Right renal cortex interstitium (tissue), 3 donors: Measurements from ENCODE around the gene SUSD3. TPM values are rescaled to one million over a fixed set of nuclear protein-coding genes. Genes with fewer than 3 reads are reported as not detected.
"Not testable (repeated sequence)": the region's sequence is repeated elsewhere in the genome, so short reads cannot be mapped to it uniquely, and the experiment has no call there.

Experiments used
- DNase-seq, 3 donors: peaks; one replicate each; pipeline ENCODE4 v3.0.0-alpha.2; 2013; ENCODE audit warnings: low read depth in 3 of 3, low spot score in 2 of 3
- polyA plus RNA-seq, 3 donors: library from polyadenylated mRNA; unstranded; fragments of 120-200 nt; gene quantifications; one replicate each; pipeline ENCODE4 v1.2.1, GENCODE V29; 2013; ENCODE audit not compliant: insufficient read length in 3 of 3

Gene SUSD3
- 1 to 10 TPM; 6.1 to 7.8 (median 7.6) TPM for polyA plus RNA-seq

DNA sequence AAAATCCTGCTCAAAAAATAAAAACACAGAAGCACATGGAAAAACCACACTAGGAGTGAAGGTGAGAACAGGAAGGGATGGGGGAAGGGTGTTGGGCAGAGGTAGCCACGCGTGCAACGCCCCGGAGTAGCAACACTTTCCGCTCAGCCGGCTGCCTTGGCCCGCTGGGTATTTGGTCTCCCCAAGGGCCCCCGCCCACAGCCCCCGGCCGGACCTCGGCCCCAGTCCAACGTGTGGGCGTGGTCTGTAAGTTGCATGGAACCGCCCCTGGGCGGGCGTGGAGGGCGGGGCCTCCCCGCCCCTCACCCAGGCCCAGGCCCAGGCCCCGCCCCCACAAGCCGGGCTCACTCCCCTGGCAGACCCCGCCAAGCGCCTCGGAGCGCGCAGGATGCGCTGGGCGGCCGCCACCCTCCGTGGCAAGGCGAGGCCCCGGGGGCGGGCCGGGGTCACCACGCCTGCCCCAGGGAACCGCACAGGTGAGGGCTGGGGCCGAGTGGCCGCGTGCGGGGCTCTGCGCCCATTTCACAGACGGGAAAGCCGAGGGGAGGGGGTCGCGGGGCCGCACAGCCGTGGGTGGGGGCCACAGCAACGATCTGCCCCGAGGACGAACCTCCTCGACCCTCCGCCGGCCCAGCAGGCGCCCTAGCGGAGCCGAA, at the start of gene SUSD3:
SUSD3 (plus strand) TSS at position 347 of the 656 bp plus-strand sequence; CDS start at position 389, 42 bp downstream.
- peak in 2 of 3 donors; percentile 56 to 71 for DNase-seq

DNA sequence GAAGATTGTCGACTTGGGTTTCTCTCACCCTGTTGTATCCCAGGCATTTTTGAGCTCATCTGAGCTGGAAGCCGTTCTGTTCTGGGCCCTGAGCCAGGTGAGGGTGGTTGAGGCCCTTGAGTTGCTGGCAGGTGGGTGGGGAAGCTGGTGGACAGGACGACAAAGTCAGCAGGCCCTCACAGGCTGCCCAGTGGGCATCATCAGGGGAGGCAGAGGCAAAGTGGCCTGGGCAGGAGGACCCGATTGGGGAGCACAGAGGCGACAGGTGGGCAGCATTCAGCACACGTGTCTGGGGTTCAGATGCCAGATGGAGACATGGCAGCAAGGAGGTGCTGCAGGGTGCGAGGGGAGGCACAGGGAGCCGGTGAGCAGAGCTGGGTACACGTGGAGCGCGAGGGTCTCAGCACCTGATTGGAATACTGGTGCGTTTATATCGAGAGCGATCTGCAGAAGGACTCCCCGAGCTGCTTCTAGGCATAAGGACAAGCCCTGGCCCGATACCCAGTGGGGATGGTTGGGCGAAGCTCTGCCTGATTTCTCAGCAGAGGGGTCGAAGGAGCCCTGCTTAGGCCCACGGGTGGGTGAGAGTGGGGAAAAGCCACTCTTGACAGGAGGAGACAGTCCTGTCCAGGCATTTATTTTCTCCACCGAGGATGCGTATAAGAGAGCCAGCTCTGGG, 49.0 kb upstream of the SUSD3 start:
- no peak for DNase-seq

DNA sequence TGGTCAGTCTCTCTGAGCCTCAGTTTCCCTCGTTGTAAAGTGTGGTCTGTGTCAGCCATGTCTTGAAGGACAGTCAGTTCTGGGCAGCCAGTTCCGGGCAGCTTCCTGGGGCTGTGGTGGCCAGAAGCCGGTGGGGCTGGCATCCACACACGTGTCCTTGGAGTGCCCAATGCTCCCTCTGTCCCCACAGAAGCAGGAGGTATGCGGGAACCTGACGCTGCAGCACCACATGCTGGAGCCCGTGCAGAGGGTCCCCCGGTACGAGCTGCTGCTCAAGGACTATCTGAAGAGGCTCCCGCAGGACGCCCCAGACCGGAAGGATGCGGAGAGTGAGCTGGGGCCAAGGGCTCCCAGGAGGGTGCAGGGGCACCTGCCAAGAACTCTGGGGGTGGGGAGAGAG, 48.4 kb upstream of the SUSD3 start:
- no peak for DNase-seq

DNA sequence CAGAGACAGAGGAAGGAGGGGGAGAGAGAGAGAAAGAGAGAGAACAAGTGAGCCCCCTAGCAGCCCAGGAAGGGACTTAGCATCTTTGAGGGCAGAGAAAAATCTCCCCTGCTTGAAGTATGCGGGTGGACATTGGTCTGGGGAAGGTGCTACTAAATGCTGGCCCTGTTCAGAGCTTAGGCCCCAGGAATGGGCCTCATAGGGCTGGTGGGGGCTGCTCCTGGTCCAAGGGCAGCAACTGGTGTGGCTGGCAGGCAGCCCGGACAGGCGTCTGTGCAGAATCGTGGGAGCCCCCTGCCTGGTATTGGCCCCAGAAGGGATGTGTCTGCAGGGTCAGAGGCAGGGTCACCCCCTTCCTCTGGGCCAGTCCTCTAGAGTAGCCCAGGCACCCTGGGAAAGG, 47.8 kb upstream of the SUSD3 start:
- DNase-seq, result no peak

DNA sequence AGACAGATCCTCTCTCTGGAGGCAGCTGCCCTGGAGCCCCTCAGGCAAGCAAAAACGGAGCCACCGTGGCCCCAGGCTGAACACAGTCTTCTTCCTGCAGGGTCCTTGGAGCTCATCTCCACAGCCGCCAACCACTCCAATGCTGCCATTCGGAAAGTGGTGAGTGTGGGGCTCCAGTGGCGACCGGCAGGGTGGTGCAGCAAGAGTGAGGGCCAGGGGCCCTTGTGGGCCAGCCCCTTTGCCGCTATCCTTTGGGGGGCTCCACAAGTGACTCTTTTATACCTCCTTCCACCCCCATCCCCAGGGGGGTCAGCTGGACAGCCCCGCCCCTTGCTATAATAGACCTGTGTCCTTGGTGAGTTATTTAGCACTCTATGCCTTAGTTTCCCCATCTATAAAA, 47.4 kb upstream of the SUSD3 start:
- no peak for DNase-seq

DNA sequence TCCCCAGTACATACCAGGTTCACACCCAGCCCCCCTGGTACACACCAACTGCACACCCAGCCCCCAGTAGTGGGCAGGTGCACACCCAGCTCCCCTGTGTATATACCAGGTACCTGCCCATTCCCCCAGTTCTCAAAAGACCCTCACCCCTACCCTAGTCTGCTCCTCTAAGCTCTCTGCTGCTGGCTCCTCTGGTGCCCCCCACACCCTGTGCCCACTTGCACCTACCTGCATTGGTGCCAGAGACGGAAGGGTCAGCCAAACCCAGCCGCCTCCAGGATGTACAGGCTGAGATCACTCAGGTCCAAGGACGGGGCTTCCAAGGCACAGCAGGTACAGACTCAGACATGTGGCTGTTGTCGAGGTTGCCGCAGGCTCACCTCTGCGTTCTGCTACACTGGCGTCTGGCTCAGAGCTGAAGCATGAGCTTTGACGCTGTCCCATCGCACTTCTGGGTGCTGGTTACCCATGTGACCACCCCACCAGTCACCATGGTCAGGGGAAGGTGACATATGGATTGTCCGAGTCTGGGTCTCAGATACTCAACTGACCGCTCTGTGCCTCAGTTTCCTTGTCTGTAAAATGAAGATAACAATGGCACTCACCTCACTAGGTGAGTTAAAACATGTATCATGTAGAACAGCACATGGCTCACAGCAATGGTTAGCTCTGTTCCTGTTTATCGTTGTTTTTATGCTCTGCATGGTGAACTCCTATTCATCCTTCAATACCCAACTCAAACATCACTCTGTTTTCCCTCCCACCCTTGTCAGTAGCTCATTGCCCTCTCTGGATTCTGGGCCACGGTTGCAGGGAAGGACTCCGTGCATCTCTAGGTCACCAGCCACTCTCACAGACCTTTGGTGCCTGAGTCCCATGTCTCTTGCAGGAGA, 45.3 kb upstream of the SUSD3 start:
- no peak for DNase-seq

DNA sequence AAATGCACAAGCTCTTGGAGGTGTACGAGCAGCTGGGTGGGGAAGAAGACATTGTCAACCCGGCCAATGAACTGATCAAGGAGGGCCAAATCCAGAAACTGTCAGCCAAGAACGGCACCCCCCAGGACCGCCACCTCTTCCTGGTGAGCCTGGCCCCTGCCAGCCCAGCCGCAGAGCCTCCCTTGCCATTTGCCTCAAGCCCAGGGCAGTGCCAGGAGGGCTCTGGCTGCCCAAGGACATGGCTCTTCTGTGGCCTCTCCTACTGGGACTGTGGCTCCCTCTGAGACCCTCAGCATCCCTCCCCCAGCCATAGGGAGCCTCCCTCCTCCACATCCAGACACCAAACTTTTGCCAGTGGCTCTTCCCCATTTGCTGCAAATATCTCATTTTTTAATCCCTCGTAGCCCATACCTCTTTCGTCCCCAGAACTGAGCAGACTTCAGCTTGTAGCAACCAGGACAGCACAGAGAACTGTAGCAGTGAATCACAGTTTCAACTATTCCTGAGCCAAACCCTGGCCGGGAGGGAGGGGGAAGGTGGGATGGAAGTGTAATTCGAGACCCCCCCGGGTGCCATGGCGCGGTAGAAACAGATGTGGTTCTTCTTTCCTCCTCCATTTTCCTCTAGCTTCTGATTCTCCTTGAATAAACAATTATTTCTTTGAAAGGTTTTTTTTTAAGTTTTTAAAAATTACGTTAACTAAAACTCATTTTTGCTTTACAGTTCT, 44.5 kb upstream of the SUSD3 start:
- DNase-seq, result no peak

DNA sequence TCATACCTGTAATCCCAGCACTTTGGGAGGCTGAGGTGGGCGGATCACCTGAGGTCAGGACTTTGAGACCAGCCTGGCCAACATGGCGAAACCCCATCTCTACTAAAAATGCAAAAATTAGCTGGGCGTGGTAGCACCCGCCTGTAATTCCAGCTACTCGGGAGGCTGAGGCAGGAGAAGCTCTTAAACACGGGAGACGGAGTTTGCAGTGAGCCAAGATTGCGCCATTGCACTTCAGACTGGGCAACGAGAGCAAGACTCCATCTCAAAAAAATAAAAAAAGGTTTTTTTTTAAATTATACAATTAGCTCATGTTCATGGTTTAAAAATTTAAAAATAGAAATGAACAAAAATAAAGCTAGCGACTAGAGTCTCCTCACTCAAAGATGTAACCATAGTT, 43.3 kb upstream of the SUSD3 start:
- not testable (repeated sequence) for DNase-seq

DNA sequence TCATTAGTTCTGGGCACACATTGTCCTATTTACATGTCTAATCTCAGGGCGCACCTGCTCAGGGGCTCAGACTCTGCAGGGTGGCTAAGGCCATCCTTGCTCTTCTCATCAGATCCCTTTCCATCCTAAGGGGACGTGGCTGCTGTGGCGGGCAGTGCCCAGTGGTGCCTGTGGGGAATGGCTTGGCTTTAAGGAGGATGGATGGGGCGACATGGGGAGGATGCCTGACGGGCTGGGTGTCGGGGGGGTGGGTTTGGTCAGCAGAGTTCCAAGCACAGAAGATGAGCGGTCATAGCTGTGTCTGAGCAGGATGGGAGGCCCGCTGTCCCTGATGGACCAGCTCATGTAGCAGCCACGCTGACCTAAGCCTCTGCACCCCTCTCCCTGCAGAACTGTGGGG, 40.9 kb upstream of the SUSD3 start:
- DNase-seq, result no peak

DNA sequence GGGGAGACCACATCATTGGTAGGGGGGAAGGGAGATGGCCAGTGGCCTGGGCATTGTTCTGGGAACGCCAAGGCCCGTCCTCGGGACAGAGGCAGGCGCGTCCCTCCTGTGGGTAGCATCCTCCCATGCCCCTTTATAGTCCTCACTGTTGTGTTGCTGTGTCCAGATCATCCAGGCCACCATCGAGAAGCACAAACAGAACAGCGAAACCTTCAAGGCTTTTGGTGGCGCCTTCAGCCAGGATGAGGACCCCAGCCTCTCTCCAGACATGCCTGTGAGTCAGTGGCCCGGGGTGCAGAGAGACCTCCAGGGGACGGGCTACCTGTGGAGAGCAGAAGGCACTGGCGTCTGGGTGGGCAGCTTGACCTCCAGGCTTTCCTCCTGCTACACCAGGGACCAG, 38.4 kb upstream of the SUSD3 start:
- DNase-seq, result no peak

DNA sequence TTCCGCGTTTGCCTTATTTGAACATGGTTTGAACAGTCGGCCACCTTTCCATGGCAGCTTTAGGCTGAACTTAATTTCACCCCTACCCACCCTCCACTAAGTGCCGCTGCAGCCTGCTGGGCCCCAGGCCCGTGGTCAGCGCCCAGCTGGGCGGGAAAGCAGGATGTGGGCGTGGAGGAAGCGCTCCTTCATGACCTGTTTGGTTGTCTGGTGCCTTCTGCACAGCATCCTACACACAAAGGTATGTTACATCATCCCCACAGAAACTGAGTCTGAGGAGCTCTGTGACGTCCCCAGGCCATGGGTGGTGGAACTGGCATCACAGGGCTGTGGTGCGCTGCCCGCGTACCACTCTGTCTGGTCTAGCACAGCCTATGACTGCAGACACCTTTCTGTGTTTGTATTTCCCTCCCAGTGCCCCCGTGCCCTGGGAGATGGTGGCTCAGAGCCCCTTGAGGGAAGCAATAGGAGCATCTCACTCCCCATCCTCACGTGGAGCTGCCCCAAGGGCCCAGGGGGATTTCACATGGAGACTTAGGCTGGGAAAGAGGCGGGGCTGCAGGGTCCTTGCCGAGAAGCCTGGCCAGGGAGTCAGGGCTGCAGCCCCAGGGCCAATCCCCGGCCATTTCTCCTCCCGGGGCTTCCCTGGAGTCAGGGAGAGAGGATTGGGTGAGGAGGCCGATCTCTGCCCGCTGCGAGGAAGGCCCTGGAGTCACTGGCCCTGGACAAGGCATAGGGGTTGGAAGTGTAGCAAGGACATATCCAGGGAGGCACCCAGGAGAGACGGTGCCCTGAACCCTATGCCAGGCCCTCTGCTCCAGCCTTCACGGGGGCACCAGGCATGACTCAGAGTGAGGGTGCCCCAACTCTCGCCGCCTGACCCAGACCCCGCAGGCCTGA, 37.5 kb upstream of the SUSD3 start:
- DNase-seq, result no peak

DNA sequence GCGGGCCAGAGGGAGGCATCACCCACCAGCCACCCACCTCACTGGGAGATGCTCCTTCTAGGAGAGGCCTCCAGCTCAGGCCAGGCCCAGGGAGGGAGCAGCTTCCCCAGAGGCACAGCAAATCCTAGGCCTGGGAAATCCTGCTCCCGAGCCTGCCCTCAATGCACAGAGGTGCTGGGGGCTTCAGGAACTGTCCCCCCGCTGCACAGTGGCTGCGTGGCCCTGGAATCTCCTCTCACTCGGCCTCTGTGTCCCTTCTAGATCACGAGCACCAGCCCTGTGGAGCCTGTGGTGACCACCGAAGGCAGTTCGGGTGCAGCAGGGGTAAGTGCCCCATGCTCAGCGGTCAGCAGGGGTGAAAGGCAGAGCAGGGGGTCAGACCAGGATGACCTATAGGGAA, 36.4 kb upstream of the SUSD3 start:
- DNase-seq, result no peak

DNA sequence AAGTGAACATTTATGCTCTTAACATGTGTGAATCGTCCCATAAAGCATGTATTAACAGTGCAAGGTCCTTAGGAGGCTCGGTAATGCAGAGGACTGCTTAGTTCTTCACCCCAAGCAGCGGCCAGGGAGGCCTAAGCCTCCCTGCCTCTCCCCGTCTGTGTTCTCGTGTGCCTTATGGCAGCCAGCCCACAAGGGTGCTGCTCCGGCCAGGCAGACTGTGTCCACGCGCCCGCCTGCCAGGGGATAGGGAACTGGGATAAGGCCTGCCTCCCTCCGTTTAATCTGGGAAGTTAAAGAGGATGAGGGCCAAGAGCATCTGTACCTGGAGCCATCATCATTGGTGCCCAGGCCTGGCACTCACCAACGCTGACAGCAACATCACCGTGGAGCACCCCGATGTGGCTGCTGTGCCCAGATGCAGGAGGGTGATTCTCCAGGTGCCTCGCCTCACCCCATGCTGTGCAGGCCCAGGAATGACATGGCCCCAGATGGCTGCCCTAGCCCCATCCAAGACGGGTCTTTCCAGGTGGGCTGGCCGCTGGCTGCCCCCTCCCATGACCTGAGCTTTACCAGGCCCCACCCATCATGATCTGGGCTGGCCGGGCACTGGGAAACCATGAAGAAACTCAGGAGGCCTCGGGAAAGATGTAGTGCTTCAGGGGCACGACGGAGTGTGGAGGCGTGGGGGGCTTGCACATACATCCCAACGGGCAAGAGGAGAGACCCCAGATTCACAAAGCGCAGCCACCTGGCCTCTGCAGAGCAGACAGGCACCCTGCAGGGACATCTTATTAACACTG, 35.6 kb upstream of the SUSD3 start:
- DNase-seq, result no peak

DNA sequence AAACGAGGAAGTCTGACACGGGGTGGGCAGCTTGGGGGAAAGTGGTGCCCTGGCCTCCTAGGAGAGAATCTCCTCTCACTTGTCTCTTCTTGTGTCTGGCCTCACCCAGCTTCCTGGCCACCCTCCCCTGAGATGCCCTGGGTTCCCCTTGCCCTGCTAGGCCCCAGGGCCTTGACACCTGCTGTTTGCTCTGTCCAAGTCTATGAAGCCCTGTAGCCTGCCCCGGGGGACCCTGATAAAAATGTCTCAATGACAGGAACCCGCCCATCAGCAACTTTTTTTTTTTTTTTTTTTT, 35.0 kb upstream of the SUSD3 start:
- DNase-seq, result no peak

DNA sequence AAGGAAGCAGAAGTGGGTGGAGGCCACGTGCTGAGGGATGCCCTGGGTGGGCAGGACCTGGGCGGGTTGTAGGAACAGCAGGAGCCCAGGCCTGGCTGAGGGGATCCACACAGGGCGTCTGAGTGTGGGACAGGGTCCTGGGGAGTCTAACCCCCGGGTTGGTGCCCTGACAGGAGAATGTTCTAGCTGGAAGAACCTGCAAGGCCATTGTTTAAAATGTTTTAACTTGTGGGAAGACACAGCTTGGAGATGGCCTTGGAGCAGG, 33.9 kb upstream of the SUSD3 start:
- DNase-seq, result no peak

DNA sequence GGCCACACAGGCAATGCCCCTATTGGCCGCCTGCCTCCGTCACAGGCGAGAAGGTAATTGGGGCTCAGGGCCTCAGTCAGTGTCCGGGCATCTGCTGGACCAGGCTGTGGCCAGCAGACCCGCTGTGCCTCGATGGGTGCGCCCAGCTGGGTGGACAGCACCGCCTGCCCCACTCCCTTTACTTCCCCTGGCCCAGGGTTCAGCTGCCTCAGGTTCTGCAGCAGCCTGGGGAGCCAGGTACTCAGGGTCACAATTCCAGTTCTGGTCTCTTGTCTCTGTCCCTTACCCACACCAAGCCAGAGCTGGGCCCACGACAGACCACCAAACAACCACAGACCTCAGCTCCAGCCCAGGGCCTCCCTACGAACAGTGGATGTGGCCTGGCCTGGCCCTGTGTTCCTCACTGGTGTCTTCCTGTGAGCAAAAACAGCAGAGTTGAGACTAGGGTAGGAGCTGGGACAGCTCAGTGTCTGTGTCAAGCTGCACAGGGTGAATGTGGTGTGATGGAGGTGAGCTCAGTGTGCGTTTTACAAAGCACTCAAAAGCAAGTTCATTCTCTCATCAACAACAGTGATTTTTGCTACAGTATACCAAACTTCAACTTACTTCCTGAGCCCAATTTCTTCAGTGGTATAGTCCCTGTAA, 33.4 kb upstream of the SUSD3 start:
- DNase-seq, result no peak

DNA sequence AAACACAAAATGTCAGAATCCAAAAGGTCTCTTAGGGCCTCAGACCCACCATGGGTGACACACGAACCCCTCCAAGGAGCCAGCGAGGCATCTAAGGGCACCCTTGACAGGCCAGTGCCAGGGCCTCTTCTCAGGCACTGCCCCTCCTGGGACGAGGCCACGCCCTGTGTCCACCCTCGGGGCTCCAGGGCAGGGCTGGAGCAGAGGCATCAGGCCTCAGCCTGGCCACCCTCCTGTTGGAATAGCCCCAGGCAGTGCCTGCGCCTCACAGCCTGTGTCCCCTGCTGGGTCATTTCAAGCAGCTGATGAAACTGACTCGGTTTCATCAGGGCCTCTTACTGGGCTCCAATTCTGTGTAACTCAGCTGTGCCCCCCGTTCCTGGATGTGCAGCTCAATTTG, 32.8 kb upstream of the SUSD3 start:
- DNase-seq, result no peak

DNA sequence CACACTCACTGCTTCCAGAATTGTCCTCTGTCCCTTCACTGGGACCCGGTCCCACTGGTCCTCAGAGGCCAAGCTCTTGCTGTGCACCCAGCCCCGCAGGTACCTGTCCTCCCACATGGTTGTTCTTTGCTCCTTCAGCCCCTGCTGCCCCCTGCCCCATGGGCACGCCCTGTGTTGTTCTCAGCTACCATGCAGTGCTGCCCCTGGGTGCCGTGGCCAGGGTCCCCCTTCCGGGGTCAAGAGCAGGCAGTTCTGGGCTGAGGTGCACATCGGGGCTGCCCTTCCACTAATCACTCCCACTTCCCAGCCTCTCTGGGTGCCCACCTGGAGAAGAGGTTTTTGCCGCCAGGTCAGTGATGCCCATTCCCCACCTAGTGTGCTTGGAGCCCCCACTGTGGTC, 31.9 kb upstream of the SUSD3 start:
- no peak for DNase-seq

DNA sequence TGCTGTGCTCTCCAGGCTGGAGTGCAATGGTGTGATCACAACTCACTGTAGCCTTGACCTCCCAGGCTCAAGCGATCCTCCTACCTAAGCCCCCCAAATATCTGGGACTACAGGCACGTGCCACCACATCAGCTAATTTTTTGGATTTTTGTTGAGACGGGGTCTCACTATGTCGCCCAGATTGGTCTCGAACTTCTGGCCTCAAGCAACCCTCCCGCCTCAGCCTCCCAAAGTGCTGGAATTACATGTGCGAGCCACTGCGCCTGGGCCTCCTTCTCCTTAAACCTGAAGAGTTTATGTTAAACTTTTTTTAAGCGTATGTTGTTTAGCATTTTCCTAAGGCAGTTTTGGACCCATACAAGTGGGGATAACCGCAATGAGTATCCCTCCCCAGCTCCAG, 30.8 kb upstream of the SUSD3 start:
- no peak for DNase-seq
